Measurements from ENCODE around the gene PCBD2.
"Not testable (repeated sequence)": the region's sequence is repeated elsewhere in the genome, so short reads cannot be mapped to it uniquely, and the experiment has no call there.

The PCBD2 gene

DNA sequence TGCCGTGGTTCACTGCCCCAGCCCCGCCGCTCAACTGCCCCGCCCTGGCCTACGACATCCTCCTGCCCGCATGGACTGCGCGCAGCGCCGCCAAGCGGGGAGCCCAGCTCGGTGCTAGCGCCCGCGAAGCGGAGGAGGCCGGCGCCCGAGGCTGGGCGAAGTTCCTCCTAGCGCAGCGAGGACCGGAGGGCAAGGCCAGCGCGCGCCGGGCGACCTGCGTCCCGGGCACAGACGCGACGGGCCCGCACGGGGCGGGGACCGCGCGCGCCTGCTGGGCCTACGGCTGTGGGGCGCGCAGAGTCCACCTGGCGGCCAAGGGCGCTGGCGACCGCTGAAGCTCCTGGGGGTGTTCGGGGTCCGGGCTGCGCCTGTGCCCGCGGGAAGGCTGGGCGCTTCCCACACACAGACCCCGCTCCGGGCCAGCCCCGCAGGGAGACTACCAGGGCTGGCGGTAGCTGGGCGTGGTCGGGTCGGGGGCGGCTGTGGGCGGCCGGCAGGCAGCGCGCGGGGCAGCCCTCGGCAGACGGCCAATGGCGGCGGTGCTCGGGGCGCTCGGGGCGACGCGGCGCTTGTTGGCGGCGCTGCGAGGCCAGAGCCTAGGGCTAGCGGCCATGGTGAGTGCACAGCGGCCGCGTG is at the start of gene PCBD2:
PCBD2 (plus strand) TSS at position 522 of the 636 bp plus-strand sequence; CDS start at position 531, 9 bp downstream.
- DNase-seq, result peak; percentile 97

DNA sequence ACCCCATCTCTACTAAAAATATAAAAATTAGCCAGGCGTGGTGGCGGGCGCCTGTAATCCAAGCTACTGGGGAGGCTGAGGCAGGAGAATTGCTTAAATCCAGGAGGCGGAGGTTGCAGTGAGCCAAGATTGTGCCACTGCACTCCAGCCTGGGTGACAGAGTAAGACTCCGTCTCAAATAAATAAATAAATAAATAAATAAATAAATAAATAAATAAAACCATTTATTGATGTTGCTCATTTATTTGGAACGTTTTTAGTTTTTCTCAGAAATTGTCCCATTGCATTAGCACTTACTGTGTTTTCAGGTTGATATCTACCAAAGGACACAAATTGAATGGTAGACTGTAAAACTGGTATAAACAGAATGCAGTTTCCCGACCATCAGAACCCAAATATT is 48.5 kb upstream of the PCBD2 start:
- DNase-seq, result not testable (repeated sequence)

DNA sequence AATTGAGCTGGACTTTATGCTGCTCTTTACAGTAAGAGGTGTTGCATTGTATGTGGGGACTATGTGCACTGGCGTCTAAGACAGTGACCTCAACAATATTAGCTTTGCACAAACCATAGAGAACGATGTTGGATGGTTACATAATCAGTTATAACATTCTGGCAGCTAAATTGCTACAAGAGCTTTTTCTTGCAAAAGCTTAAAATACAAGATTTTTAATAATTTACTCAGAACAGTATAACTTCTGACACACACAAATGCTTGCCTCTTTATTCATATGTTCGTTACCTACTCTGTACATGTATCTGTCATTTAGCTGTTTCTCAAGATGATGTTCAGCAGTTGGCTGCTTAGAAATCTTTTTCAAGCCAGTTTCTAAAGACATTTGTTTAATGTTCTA is 47.5 kb upstream of the PCBD2 start:
- no peak for DNase-seq

DNA sequence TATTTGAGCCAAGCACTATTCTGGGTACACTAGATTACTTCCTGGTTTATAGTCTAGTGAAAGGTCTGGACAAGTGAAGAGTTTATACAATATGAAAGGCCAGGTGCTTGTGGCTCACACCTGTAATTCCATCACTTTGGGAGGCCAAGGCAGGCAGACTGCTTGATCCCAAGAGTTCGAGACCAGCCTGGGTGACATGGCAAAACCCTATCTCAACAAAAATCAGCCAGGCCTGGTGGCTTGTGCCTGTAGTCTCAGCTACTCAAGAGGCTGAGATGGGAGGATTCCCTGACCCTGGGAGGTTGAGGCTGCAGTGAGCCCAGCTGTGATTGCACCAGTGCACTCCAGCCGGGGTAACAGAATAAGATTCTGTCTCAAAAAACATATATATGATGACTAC is 40.2 kb upstream of the PCBD2 start:
- no peak for DNase-seq

DNA sequence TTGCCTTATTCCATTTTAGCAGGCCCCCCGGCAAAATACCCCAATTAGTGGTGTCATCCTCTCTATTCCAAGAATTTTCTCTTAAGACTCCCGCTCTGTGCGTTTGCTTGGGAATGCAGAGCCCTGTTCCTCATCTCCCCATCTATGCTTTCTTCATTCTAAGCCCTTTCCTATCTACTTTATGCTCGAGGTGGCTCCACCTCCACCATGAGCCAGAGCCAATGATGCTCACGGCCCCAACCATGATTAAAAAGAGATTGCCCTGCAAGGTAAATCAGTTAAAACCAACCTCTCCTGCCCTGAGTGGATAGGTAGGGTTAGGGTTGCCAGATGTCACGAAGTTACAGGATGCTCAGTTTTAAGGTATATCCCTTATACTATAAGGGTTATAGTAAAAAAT is 31.4 kb upstream of the PCBD2 start:
- DNase-seq, result no peak

DNA sequence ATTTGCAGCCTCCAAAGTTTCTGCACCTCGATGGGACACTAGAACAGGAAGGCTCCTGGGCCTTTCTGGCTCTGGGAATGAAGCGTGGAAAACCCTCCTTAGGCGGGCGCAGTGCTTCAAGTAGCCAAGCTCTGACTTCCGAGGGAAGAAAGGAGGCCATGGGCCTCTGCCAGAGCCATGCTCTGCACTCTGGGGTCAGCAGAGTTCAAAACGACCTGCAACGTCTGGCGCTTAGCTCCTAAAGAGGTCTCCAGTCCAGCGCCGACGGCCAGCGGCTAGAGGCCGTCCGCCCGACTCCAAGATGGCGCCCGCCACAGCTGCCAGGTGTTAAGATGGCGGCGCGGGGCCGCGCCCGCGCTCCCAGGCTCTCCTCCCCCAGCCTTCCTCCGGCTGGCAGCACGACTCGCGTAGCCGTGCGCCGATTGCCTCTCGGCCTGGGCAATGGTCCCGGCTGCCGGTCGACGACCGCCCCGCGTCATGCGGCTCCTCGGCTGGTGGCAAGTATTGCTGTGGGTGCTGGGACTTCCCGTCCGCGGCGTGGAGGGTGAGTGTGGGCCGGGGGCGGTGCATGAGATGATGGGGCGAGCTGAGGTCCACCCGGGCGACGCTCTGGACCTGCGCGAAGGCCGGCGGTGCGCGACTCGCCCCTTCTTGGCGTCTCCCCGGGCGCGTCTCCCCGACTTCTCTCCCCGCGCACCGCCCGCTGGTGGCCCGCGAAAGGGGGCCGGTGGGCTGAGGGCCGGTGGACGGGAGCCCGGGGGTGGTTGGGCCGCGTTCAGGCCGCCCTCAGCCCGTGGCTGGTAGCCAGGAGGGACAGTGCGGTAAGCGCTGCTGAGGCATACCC is 30.7 kb upstream of the PCBD2 start, which contains the start of gene TXNDC15:
TXNDC15 (plus strand) TSS at position 385 of the 844 bp plus-strand sequence; CDS start at position 442, 57 bp downstream.
- DNase-seq, result peak; percentile 86

DNA sequence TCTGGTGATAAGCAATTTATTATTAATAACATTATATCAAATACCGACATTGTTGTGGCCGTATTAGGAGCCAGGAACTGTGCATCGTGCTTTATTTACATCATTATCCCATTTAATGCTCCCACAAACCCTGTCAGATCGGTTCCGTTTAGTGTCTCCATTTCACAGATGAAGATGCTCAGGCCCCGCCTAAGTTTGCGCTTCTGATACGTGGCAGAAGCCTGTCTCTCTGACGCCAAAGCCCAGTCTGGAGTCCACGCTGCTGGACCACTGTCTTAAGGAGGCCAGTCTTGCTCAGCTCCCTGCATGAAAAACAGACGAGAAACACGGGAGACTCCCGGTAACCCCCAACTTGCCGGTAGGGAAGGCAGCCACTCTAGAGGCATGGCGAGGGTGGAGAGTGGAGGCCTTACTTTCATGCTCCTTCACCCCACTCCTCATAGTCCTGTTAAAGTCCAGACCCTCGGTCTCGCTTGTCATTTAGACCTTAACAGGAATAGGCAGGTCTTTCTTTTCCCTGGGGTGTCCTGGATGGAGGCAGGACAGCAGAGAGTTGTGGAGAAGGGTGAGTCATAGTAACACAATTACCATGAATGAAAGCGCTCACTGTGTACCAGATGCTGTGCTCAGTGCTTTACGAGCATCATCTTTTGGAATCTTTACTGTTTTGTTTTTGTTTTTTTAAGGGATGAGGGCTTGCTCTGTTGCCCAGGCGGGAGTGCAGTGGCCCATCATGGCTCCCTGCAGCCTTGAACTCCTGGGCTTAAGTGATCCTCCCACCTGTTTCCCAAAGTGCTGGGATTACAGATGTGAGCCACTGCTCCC is 29.9 kb upstream of the PCBD2 start:
- peak; percentile 68 for DNase-seq

DNA sequence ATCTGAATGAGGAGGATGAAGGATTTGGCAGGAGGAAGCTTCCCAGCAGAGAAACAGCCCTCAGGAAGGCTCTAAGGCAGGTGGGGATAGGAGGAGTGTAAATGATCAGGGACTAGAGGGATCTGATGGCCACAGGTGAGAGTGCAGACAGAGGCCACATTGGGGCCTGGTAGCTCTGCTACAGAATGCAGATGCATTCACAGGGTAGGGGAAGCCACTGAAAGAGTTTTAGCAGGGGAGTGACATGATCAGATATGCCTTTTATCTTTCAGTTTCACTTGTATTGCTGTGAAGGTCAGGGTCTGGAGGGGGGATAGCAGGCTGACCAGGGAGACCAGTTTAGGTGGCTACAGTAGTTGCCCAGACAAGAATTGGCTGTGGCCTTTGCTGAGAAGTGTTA is 27.8 kb upstream of the PCBD2 start:
- DNase-seq, result no peak

DNA sequence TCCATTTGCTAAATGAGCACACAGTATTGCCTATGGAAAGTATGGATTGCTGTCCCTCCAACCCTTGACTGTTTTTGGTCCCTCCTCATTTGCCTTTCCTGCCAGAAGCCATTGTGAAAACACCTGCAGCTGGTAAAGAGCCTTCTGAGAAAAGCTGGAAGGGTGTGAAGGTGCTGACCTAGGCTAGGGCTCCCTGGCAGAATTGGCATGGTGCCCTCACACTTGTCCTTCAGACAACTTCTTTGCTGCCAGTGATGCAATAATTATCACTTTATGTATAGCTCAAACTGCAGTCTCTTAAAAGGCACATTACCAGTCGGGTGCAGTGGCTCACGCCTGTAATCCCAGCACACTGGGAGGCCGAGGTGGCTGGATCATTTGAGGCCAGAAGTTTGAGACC is 26.5 kb upstream of the PCBD2 start:
- DNase-seq, result no peak

DNA sequence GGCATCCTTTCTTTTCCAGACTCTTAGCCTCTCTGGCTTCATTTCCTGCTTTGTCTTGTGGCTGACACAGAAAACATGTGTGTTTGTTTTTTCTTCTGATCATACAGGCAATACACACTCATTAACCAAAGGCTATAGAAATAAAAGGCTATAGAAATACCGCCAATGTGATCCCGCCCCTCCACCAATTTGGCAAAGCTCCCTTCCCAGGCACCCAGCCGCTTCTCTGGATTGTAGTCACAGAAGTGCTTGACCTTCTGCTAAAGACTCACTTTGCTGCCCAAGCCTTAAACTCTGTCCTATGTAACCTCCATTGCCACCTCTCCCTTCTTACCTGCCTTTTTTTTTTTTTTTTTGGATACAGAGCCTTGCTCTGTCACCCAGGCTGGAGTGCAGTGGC is 25.5 kb upstream of the PCBD2 start:
- no peak for DNase-seq

DNA sequence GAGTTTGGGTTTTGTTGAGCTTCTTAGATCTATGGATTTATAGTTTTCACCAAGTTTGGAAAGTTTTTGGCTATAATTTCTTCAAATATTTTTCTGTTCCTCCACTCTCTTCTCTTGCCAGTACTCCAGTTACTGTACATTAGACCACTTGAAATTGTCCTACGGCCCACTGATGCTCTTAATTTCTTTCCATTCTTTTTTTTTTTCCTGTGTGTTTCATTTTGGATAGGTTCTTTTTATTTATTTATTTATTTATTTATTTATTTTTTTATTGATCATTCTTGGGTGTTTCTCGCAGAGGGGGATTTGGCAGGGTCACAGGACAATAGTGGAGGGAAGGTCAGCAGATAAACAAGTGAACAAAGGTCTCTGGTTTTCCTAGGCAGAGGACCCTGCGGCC is 24.0 kb upstream of the PCBD2 start:
- not testable (repeated sequence) for DNase-seq

DNA sequence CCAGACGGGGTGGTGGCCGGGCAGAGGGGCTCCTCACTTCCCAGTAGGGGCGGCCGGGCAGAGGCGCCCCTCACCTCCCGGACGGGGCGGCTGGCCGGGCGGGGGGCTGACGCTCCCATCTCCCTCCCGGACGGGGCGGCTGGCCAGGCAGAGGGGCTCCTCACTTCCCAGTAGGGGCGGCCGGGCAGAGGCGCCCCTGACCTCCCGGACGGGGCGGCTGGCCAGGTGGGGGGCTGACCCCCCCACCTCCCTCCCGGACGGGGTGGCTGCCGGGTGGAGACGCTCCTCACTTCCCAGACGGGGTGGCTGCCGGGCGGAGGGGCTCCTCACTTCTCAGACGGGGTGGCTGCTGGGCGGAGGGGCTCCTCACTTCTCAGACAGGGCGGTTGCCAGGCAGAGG is 23.2 kb upstream of the PCBD2 start:
- not testable (repeated sequence) for DNase-seq

DNA sequence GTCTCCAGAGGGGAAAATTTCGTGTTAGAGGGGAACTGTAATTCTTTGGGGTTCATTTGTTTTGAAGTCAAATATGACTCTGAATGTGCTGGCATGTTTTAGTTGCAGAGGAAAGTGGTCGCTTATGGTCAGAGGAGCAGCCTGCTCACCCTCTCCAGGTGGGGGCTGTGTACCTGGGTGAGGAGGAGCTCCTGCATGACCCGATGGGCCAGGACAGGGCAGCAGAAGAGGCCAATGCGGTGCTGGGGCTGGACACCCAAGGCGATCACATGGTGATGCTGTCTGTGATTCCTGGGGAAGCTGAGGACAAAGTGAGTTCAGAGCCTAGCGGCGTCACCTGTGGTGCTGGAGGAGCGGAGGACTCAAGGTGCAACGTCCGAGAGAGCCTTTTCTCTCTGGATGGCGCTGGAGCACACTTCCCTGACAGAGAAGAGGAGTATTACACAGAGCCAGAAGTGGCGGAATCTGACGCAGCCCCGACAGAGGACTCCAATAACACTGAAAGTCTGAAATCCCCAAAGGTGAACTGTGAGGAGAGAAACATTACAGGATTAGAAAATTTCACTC is 17.3 kb upstream of the PCBD2 start:
- no peak for DNase-seq

DNA sequence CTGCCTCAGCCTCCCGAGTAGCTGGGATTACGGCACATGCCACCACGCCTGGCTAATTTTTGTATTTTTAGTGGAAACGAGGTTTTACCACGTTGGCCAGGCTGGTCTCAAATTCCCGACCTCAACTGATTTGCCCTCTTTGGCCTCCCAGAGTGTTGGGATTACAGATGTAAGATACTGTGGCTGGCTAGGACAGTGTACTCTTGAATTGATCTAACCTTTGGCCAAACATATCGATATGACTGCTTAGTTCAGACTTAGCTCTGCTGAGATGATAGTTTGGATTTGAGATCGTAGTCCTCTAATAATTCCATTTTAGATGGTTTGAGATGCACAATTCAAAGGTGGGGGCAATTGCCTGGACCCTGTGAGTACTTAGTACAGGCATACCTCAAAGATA is 15.6 kb upstream of the PCBD2 start:
- DNase-seq, result no peak

DNA sequence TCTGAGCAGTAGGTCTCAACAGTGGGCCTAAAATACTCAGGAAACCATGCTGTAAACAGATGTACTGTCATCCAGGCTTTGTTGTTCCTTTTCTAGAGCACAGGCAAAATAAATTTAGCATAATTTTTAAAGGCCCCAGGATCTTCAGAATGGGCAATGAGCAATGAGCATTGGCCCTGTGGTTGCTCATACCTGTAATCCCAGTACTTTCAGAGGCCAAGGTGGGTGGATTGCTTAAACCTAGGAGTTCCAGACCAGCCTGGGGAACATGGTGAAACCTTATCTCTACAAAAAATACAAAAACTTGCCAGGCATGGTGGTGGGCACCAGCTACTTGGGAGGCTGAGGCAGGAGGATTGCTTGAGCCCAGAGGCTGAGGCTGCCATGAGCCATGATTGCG is 13.5 kb upstream of the PCBD2 start:
- DNase-seq, result no peak

DNA sequence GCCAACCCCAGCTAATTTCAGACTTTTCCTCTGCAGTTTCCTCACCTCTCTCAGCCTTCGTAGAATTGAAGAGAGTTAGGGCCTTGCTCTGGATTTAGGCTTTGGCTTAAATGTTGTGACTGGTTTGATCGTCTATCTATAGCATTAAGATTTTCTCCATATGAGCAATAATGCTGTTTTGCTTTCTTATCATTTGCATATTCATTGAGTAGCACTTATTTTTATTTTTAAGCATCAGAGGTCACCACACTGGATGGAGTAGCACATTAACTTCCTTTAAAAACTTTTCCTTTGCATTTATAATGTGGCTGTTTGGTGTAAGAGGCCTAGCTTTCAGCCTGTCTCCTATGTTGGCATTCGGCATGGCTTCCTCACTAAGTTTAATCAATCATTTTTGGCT is 12.6 kb upstream of the PCBD2 start:
- no peak for DNase-seq

DNA sequence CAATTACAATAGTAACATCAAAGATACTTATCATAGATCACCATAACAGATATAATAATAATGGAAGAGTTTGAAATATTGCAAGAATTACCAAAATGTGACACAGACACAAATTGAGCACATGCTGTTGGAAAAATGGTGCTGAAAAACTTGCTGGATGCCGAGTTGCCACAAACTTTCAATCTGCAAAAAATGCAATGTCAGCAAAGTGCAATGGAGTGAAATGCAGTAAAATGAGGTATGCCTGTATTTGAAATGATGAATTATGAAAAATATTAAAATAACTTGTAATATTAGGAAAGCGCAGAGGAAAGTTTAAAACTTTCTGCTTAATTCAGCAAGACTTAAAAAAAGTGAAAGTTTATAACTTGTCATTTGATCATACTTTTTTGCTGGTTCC is 12.0 kb upstream of the PCBD2 start:
- no peak for DNase-seq

DNA sequence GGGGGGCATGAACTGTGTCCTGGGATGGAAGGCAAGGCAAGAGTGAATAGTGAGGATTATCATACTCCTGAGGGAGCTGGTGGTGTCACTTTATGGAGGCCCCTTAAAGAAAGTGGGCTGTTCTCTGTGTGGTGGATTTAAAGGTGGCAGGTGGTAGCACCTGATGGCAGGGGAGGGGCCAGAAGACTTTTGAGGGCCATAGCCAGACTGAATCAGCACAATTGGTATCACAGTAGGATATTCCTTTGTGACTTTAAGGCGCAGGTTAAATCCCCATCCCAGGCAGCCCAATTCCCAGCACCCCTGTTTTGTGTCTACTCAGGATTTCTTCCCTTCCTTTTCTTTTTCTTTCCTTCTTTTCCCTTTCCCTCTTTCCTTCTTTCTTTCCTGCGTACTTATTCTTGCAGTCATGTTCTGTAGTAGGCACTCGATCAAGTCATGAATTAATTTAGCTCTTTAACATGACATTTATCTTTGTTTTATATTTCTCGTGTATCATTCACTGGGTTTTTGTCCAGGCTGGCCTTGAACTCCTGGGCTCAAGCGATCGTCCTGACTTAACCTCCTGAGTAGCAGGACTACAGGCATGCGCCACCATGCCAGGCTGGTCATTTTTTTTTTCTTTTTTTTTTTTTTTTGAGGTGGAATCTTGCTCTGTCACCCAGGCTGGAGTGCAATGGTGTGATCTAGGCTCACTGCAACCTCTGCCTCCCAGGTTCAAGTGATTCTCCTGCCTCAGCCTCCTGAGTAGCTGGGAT is 11.0 kb upstream of the PCBD2 start:
- DNase-seq, result no peak

DNA sequence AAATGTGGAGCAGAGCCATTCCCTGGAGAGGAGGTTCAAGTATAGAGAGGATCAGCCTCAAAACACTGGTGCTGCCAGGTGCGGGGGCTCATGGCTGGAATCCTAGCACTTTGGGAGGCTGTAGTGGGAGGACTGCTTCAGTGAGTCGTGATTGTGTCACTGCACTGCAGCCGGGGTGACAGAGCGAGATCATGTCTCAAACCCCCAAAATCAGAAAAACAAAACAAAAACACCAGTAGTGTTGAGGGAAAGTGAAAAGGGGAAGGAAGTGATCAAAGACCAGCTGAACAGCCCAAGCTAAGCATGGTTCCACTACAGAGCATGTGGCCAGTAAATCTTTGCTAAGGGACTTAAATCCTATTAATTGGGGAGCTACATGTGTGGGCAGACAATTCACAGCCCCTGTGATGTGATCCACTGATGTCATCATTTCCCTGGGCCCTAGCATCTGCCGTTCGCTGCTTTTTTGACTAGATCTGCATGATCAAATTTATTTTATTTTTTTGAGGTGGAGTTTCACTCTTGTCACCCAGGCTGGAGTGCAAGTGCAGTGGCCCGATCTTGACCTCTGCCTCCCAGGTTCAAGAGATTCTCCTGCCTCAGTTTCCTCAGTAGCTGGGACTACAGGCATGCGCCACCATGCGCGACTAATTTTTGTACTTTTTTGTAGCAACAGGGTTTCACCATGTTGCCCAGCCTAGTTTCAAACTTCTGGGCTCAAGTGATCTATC is 2.7 kb upstream of the PCBD2 start:
- peak; percentile 69 for DNase-seq

DNA sequence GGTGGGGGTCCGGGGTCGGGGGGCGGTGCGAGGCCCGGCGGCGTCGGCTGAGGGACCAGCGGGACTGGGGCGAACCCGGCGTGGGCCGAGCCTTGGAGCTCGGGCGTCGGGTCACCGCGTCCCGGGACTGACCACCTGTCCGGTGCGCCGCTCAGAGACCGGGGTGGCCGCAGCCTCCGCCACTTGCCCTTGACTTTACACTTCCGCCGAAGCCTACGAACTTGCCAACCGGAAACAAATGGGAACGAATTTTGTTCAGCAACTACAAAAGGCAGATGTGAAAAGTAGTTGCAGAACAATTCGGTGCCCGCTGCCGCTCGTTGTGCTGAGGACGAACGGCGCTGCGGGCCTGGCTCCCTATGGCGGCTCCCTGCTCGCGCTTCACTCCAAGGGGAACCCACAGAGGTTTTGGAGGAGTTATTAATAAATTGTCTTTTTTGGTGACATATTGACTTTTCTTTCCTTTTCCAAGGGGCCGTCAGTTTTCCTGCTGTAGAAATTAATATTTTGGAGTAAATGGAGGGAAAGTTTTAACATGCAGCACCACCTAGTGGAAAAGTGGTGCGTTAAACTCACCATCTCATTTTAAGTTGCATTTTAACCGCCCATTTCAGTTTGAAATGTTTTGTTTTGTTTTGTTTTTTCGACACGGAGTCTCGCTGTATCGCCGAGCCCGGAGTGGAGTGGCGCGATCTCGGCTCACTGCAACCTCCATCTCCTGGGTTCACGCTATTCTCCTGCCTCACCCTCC is 490 bp downstream of the PCBD2 start:
- peak; percentile 67 for DNase-seq

DNA sequence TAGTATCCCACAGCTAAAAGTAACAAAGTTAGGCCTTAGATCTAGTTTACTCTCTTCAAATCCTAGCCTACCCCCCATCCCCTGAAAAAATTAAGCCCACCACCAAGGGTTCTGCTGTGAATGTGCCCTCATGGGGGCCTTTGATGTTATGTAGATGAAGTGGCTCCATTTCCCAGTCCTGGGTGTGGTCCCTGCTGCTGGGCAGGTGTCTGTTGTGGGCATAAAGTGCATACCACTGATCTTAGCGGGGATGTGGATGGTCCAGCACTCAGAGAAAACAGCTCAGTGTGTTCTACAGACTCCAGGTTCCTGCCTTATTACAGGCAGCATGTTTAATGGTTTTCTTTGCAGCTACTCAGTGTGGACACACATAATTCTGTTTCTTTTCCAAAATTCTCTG is 1.9 kb downstream of the PCBD2 start:
- no peak for DNase-seq

Measured in inflammatory macrophage treated with lipopolysaccharide for 4 hours (primary cell).